GM21825 (cell line): ENCODE results near the gene SNCA.

Source experiments
- ATAC-seq: cut with Tn5 transposase; IDR thresholded peaks from one replicate; pipeline ENCODE4 v1.9.1; 2021; ENCODE audit warnings: mild to moderate bottlenecking, moderate library complexity; ENCODE audit not compliant: unreplicated experiment

The SNCA gene

GRCh38 chr4:89836897-89837384 lies at the start of gene SNCA:
Gene SNCA, minus strand, starts transcription at chr4:89837161. Its CDS starts 1,494 bp downstream, at chr4:89835667.
- ATAC-seq = no peak

- ATAC-seq = no peak
Observed at GRCh38 chr4:89879215-89879614, 42.3 kb upstream of the SNCA start.

GRCh38 chr4:89878611-89879010 lies 41.6 kb upstream of the SNCA start:
- no peak for ATAC-seq

- no peak for ATAC-seq
Observed at GRCh38 chr4:89876548-89876947, 39.6 kb upstream of the SNCA start.

- no peak for ATAC-seq
Observed at GRCh38 chr4:89871211-89871610, 34.2 kb upstream of the SNCA start.

GRCh38 chr4:89868999-89869589 lies 32.1 kb upstream of the SNCA start:
- ATAC-seq = no peak

GRCh38 chr4:89868276-89868675 lies 31.3 kb upstream of the SNCA start:
- ATAC-seq = no peak

- ATAC-seq = no peak
Observed at GRCh38 chr4:89863533-89863932, 26.6 kb upstream of the SNCA start.

GRCh38 chr4:89860971-89861370 lies 24.0 kb upstream of the SNCA start:
- ATAC-seq = no peak

- no peak for ATAC-seq
Observed at GRCh38 chr4:89855236-89855635, 18.3 kb upstream of the SNCA start.

- ATAC-seq = no peak
Observed at GRCh38 chr4:89847571-89848325, 10.8 kb upstream of the SNCA start.

GRCh38 chr4:89839558-89839957 lies 2.6 kb upstream of the SNCA start:
- ATAC-seq = no peak

GRCh38 chr4:89837993-89838390 lies 1.0 kb upstream of the SNCA start:
- no peak for ATAC-seq

- ATAC-seq = no peak
Observed at GRCh38 chr4:89837385-89837992, 528 bp upstream of the SNCA start.

GRCh38 chr4:89836031-89836745 lies 773 bp downstream of the SNCA start:
- no peak for ATAC-seq

- ATAC-seq = no peak
Observed at GRCh38 chr4:89835413-89835812, 1.5 kb downstream of the SNCA start.

- no peak for ATAC-seq
Observed at GRCh38 chr4:89834486-89835209, 2.3 kb downstream of the SNCA start.

GRCh38 chr4:89829470-89830138 lies 7.4 kb downstream of the SNCA start:
- ATAC-seq = peak; percentile 84

- no peak for ATAC-seq
Observed at GRCh38 chr4:89823416-89823815, 13.5 kb downstream of the SNCA start.

GRCh38 chr4:89821612-89822011 lies 15.3 kb downstream of the SNCA start:
- ATAC-seq = no peak
